IMR-90 (cell line): ENCODE results near the gene HYCC2. TPM values are rescaled to one million over a fixed set of nuclear protein-coding genes. Genes with fewer than 3 reads are reported as not detected.

ENCODE experiments used
- ATAC-seq: fragments of 200-7000 bp; cut with Tn5 transposase; 2 replicates; pipeline ENCODE4 v1.9.1; 2020; ENCODE audit warnings: low read depth, mild to moderate bottlenecking, moderate library complexity
- BruUV-seq: library from RNA; stranded (reverse); fragments of 400-500 nt; replicated peaks from 2 replicates; lab custom pipeline; 2021; lab: Mats Ljungman, UMichigan
- CTCF ChIA-PET: fragments of 300-600 bp; formaldehyde crosslinking; extraction: SDS; loops from one replicate; lab custom pipeline; 2021; ENCODE audit warnings: antibody characterized with exemption; lab: Yijun Ruan, JAX
- POLR2A ChIA-PET: fragments of 300-600 bp; sonication (Branson Sonifier 250); formaldehyde crosslinking; loops from one replicate; lab custom pipeline; 2022; ENCODE audit warnings: antibody characterized with exemption; ENCODE audit not compliant: unreplicated experiment; lab: Charles Lee
- DNase-seq: peaks from one replicate; pipeline ENCODE4 v3.0.0; 2013
- H2AFZ ChIP-seq: replicated peaks from 2 replicates; pipeline ENCODE3; 2013; ENCODE audit warnings: low read length, mild to moderate bottlenecking; ENCODE audit not compliant: poor library complexity
- H2AK5ac ChIP-seq: 2 replicates; pipeline ENCODE4 v1.6.1; 2013; ENCODE audit warnings: low read depth, low read length, inconsistent platforms
- H2AK9ac ChIP-seq: replicated peaks from 2 replicates; pipeline ENCODE3; 2013; ENCODE audit warnings: mild to moderate bottlenecking, low read depth, low read length, moderate library complexity; ENCODE audit not compliant: poor library complexity
- H2BK120ac ChIP-seq: 2 replicates; pipeline ENCODE4 v1.6.1; 2013; ENCODE audit warnings: low read depth, low read length, inconsistent platforms
- H2BK15ac ChIP-seq: 3 replicates; pipeline ENCODE4 v1.6.1; 2013; ENCODE audit warnings: low read depth, low read length, inconsistent platforms
- H2BK20ac ChIP-seq: 2 replicates; pipeline ENCODE4 v1.6.1; 2013; ENCODE audit warnings: low read depth, mild to moderate bottlenecking, inconsistent platforms, low read length, moderate library complexity
- H2BK5ac ChIP-seq: 2 replicates; pipeline ENCODE4 v1.6.1; 2013; ENCODE audit warnings: mild to moderate bottlenecking, low read depth, low read length, inconsistent platforms; ENCODE audit not compliant: poor library complexity, severe bottlenecking
- H3K14ac ChIP-seq: replicated peaks from 2 replicates; pipeline ENCODE4 v1.6.1; 2013; ENCODE audit warnings: low read depth, low read length, inconsistent platforms
- H3K18ac ChIP-seq: 2 replicates; pipeline ENCODE4 v1.6.1; 2013; ENCODE audit warnings: low read depth, low read length, control low read depth
- H3K23ac ChIP-seq: 2 replicates; pipeline ENCODE4 v1.6.1; 2013; ENCODE audit warnings: low read depth, low read length, inconsistent platforms
- H3K27ac ChIP-seq: 2 replicates; pipeline ENCODE4 v1.5.1; 2013; ENCODE audit warnings: mild to moderate bottlenecking, control low read depth, low read length; ENCODE audit not compliant: insufficient read depth
- H3K27me3 ChIP-seq: 2 replicates; pipeline ENCODE4 v1.6.1; 2013; ENCODE audit warnings: low read length; ENCODE audit not compliant: control insufficient read depth, insufficient read depth
- H3K36me3 ChIP-seq: 2 replicates; pipeline ENCODE4 v1.6.1; 2013; ENCODE audit warnings: low read length, mixed read lengths; ENCODE audit not compliant: control insufficient read depth, insufficient read depth
- H3K4ac ChIP-seq: 2 replicates; pipeline ENCODE4 v1.6.1; 2013; ENCODE audit warnings: low read depth, low read length, inconsistent platforms
- H3K4me1 ChIP-seq: 2 replicates; pipeline ENCODE4 v1.6.1; 2013; ENCODE audit warnings: low read length, mixed read lengths; ENCODE audit not compliant: control insufficient read depth, insufficient read depth
- H3K4me2 ChIP-seq: 2 replicates; pipeline ENCODE4 v1.6.1; 2013; ENCODE audit warnings: low read depth, mild to moderate bottlenecking, control low read depth, low read length, moderate library complexity
- H3K4me3 ChIP-seq: 2 replicates; pipeline ENCODE4 v1.5.1; 2013; ENCODE audit warnings: low read depth, mild to moderate bottlenecking, control low read depth, low read length, moderate library complexity; ENCODE audit not compliant: insufficient read depth
- H3K56ac ChIP-seq: 2 replicates; pipeline ENCODE4 v1.6.1; 2013; ENCODE audit warnings: low read length, inconsistent platforms; ENCODE audit not compliant: insufficient read depth; ENCODE audit errors: extremely low read depth
- H3K79me1 ChIP-seq, 2 experiments: 2 replicates each; pipeline ENCODE4 v1.6.1; 2013; ENCODE audit warnings: low read length in 2 of 2, inconsistent platforms in 1 of 2, low read depth in 1 of 2
- H3K9ac ChIP-seq: 2 replicates; pipeline ENCODE4 v1.6.1; 2013; ENCODE audit warnings: low read depth, low read length, control low read depth
- H3K9me1 ChIP-seq: 2 replicates; pipeline ENCODE4 v1.6.1; 2013; ENCODE audit warnings: low read length, inconsistent platforms; ENCODE audit not compliant: insufficient read depth
- H3K9me3 ChIP-seq: 2 replicates; pipeline ENCODE4 v1.6.1; 2013; ENCODE audit warnings: low read length; ENCODE audit not compliant: control insufficient read depth, insufficient read depth
- H4K20me1 ChIP-seq: 2 replicates; pipeline ENCODE4 v1.6.1; 2013; ENCODE audit warnings: low read length, inconsistent platforms; ENCODE audit not compliant: insufficient read depth
- H4K5ac ChIP-seq: 2 replicates; pipeline ENCODE4 v1.6.1; 2013; ENCODE audit warnings: mild to moderate bottlenecking, low read depth, low read length, control low read depth
- H4K8ac ChIP-seq, 2 experiments: 2 replicates each; pipeline ENCODE4 v1.6.1; 2013; ENCODE audit warnings: low read depth in 2 of 2, low read length in 2 of 2, control low read depth in 1 of 2, inconsistent platforms in 1 of 2
- H4K91ac ChIP-seq: 2 replicates; pipeline ENCODE4 v1.6.1; 2013; ENCODE audit warnings: low read depth, low read length, inconsistent platforms; ENCODE audit not compliant: insufficient read depth
- CEBPB ChIP-seq: IDR thresholded peaks from 2 replicates; pipeline ENCODE4 v1.6.1; 2012; ENCODE audit warnings: low read depth, low read length, improper control_type of control experiment
- MAZ ChIP-seq: IDR thresholded peaks from 2 replicates; pipeline ENCODE4 v1.6.1; 2012; ENCODE audit warnings: low read depth, mild to moderate bottlenecking, low read length, improper control_type of control experiment, moderate library complexity, borderline replicate concordance
- RAD21 ChIP-seq: IDR thresholded peaks from 2 replicates; pipeline ENCODE4 v1.6.1; 2012; ENCODE audit warnings: low read length, improper control_type of control experiment
- WGBS, 2 experiments: methylation state at CpG; one replicate each; pipeline versions ENCODE4 v1.1.5 to v1.1.7; 2013; ENCODE audit warnings: missing lambda C conversion rate in 2 of 2; ENCODE audit not compliant: insufficient read length in 1 of 2; ENCODE audit errors: extremely low coverage in 2 of 2; 5-methylcytosine and 5-hydroxymethylcytosine counted together
- dilution Hi-C: fragments of 300-500 bp; cut with HindIII; formaldehyde crosslinking; loops from one replicate; pipeline ENCODE4 v1.14.3; 2018; ENCODE audit warnings: low sequenced_read_pairs; ENCODE audit not compliant: unreplicated experiment
- in situ Hi-C: fragments of 300-500 bp; cut with MboI; formaldehyde crosslinking; loops from 3 replicates; pipeline ENCODE4 v1.14.3; 2019; ENCODE audit warnings: low sequenced_read_pairs, inconsistent platforms, mixed read lengths
- intact Hi-C: fragments of 100-400 bp; cut with micrococcal nuclease; formaldehyde crosslinking; loops from 2 replicates; pipeline ENCODE4 v1.10.0; 2022
- polyA plus RNA-seq, 3 experiments: library from polyadenylated mRNA; depleted of rRNA; stranded (reverse); fragments of >200 nt; gene quantifications; 2 replicates each; pipeline ENCODE4 v1.2.3, GENCODE V29; 2012; ENCODE audit warnings: low replicate concordance in 1 of 3
- total RNA-seq: library from RNA; depleted of rRNA; stranded (reverse); fragments of >200 nt; gene quantifications from 2 replicates; pipeline ENCODE4 v1.2.3, GENCODE V29; 2012
- TF ChIP-seq, protein P1 (sequence below): fragments of 150-350 bp; IDR thresholded peaks from 2 replicates; pipeline ENCODE4 v1.6.1; 2016; ENCODE audit warnings: low read depth, mild to moderate bottlenecking, low read length, moderate library complexity, borderline replicate concordance

Gene HYCC2
- total and polyA plus RNA-seq, 2 of the 4 experiments (the other 2 are of a cell fraction): 2.2 to 9.1 TPM

GRCh38 chr2:201090574-201090973 lies 19.1 kb upstream of the HYCC2 start:
- Histone ChIP-seq H3K56ac (no peak overlapping the region), H3K9me1 (no peaks in the 10 kb centered on the region), H2BK5ac (no peak overlapping the region), H3K4me2 (no peak overlapping the region), H2BK120ac (no peak overlapping the region), H3K23ac (no peak overlapping the region), H4K91ac (no peak overlapping the region), H3K4ac (no peak overlapping the region), H2AK9ac (no peak overlapping the region), H2BK20ac (no peak overlapping the region), H4K5ac (no peak overlapping the region), H3K4me3 (no peak overlapping the region), H2AFZ (no peak overlapping the region), H3K9ac (no peak overlapping the region), H3K9me3 (no peaks in the 10 kb centered on the region), H3K4me1 (no peaks in the 10 kb centered on the region), H3K14ac (no peak overlapping the region), H3K27me3 (no peaks in the 10 kb centered on the region), H3K36me3 (peaks cover 12% of the 10 kb centered on the region), H3K27ac (no peak overlapping the region), H2AK5ac (no peak overlapping the region), H4K8ac (no peak overlapping the region), H3K18ac (no peak overlapping the region), H2BK15ac (no peak overlapping the region), H3K79me1 (no peaks in the 10 kb centered on the region), H4K20me1 (no peaks in the 10 kb centered on the region)
- ATAC-seq: no peak
- no peak for DNase-seq
- POLR2A ChIA-PET: no interaction called here
- in situ Hi-C loops (no loop called here), intact Hi-C loops (no loop called here), dilution Hi-C loops (no loop called here)
- TF ChIP-seq, protein P1, sequence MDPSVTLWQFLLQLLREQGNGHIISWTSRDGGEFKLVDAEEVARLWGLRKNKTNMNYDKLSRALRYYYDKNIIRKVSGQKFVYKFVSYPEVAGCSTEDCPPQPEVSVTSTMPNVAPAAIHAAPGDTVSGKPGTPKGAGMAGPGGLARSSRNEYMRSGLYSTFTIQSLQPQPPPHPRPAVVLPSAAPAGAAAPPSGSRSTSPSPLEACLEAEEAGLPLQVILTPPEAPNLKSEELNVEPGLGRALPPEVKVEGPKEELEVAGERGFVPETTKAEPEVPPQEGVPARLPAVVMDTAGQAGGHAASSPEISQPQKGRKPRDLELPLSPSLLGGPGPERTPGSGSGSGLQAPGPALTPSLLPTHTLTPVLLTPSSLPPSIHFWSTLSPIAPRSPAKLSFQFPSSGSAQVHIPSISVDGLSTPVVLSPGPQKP: no peak
- no peak for TF ChIP-seq CEBPB
- no peak for TF ChIP-seq MAZ
- TF ChIP-seq RAD21: no peak
- CTCF ChIA-PET: interaction anchor here (1.0 kb wide), 1 partner anchor 67 kb away, joined by 3 read pairs; no protein-coding TSS in a partner anchor
- WGBS, 2 experiments: 93% methylated on average over 2 of the region's 4 CpGs; no CpG with 5 or more reads in 1 of the 2 experiments
- BruUV-seq: no TSS peak
